ENCODE results near the gene NAA30.

The NAA30 gene

GRCh38 chr14:57420033-57420432, 29.6 kb downstream of the NAA30 start:
- H3K4me3 ChIP-seq (ENCODE audit: low read length), result no peak overlapping the region
- H3K27me3 ChIP-seq (ENCODE audit: insufficient read depth, low read length), result no peaks in the 10 kb centered on the region
- H3K9ac ChIP-seq (ENCODE audit: low read depth, low read length), result no peak overlapping the region
- no peak overlapping the region for H3K27ac ChIP-seq (ENCODE audit: low read depth, low read length)
- no peaks in the 10 kb centered on the region for H3K36me3 ChIP-seq (ENCODE audit: insufficient read depth, low read length)
- no peaks in the 10 kb centered on the region for H3K9me3 ChIP-seq (ENCODE audit: insufficient read depth, low read depth, low read length)
- 92% methylated on average over 4 of the region's 4 CpGs for WGBS
- H3K4me1 ChIP-seq (ENCODE audit: insufficient read depth, low read length), result no peaks in the 10 kb centered on the region

GRCh38 chr14:57420986-57421385, 30.6 kb downstream of the NAA30 start:
- no peaks in the 10 kb centered on the region for H3K27me3 ChIP-seq (ENCODE audit: insufficient read depth, low read length)
- no peaks in the 10 kb centered on the region for H3K9me3 ChIP-seq (ENCODE audit: insufficient read depth, low read depth, low read length)
- no peak overlapping the region for H3K27ac ChIP-seq (ENCODE audit: low read depth, low read length)
- no peaks in the 10 kb centered on the region for H3K36me3 ChIP-seq (ENCODE audit: insufficient read depth, low read length)
- 85% methylated on average over 3 of the region's 3 CpGs for WGBS
- H3K4me3 ChIP-seq (ENCODE audit: low read length), result no peak overlapping the region
- H3K4me1 ChIP-seq (ENCODE audit: insufficient read depth, low read length), result no peaks in the 10 kb centered on the region
- H3K9ac ChIP-seq (ENCODE audit: low read depth, low read length), result no peak overlapping the region

DNA sequence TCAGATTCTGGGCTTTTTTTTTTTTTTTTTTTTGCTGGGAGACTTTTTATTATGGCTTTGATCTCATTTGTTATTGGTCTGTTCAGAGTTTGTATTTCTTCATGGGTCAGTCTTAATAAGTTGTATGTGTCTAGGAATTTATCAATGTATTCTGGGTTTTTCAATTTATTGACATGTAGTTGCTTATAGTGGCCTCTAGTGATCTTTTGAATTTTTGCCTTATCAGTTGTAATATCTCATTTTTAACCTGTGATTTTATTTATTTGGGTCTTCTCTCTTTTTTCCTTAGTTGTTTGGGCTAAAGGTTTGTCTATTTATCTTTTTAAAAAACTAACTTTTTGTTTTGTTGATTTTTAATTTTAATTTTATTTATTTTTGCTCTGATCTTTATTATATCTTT, 45.5 kb downstream of the NAA30 start:
- no peaks in the 10 kb centered on the region for H3K27me3 ChIP-seq (ENCODE audit: insufficient read depth, low read length)
- no peak overlapping the region for H3K9ac ChIP-seq (ENCODE audit: low read depth, low read length)
- no peaks in the 10 kb centered on the region for H3K36me3 ChIP-seq (ENCODE audit: insufficient read depth, low read length)
- H3K9me3 ChIP-seq (ENCODE audit: insufficient read depth, low read depth, low read length), result no peaks in the 10 kb centered on the region
- no peak overlapping the region for H3K27ac ChIP-seq (ENCODE audit: low read depth, low read length)
- no peak overlapping the region for H3K4me3 ChIP-seq (ENCODE audit: low read length)
- no peaks in the 10 kb centered on the region for H3K4me1 ChIP-seq (ENCODE audit: insufficient read depth, low read length)

DNA sequence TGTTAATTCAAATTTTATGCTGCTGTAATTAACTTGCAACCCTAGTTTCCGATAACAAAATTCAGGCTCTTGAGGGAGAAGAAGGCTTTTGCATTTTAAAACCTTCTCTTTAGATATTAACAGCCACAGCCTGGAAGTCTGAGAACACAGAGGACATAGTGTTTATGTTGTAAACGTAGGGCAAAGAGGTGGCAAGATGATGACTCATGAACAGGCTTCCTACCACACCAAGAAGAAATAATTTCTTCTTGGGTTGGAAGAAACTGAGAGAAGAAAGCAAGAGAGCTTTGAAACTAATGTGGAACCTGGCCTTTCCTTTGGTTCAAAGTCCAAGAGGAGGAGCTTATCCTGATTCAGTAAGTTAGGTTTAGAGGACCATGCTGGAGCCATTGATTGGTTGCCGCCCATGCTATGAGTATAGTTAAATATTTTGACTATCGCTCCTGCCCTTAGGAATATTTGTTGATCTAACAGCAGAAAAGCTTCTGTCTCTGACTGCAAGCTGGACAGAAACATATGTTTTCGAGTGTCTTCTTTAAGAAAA, 71.5 kb downstream of the NAA30 start:
- Histone ChIP-seq H3K9me3 (ENCODE audit: insufficient read depth, low read depth, low read length) (no peaks in the 10 kb centered on the region), H3K9ac (ENCODE audit: low read depth, low read length) (no peak overlapping the region), H3K4me3 (ENCODE audit: low read length) (no peak overlapping the region), H3K4me1 (ENCODE audit: insufficient read depth, low read length) (no peaks in the 10 kb centered on the region), H3K27ac (ENCODE audit: low read depth, low read length) (no peak overlapping the region), H3K36me3 (ENCODE audit: insufficient read depth, low read length) (no peaks in the 10 kb centered on the region), H3K27me3 (ENCODE audit: insufficient read depth, low read length) (no peaks in the 10 kb centered on the region)
- 95% methylated on average over 3 of the region's 5 CpGs for WGBS

DNA sequence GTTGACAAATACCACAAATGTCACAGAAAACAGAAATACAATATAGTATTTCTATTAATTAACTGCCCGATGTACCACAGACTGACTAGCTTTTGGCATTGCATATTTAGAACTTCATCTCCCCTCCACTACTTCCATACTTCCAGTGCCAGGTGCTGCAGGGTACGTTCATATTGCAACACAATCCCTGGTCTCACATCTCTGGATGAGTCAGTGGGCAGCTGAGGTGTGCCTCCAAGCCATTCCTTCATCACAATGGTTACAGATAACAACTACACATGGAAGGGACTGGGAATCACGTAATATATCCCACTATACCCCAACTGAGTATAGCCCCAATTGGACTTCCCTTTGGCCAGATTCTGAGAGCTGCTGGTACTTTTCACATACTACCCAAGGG, 72.2 kb downstream of the NAA30 start:
- Histone ChIP-seq H3K4me3 (ENCODE audit: low read length) (no peak overlapping the region), H3K9me3 (ENCODE audit: insufficient read depth, low read depth, low read length) (no peaks in the 10 kb centered on the region), H3K9ac (ENCODE audit: low read depth, low read length) (no peak overlapping the region), H3K27ac (ENCODE audit: low read depth, low read length) (no peak overlapping the region), H3K4me1 (ENCODE audit: insufficient read depth, low read length) (no peaks in the 10 kb centered on the region), H3K36me3 (ENCODE audit: insufficient read depth, low read length) (no peaks in the 10 kb centered on the region), H3K27me3 (ENCODE audit: insufficient read depth, low read length) (no peaks in the 10 kb centered on the region)
- 99% methylated on average over 3 of the region's 3 CpGs for WGBS

DNA sequence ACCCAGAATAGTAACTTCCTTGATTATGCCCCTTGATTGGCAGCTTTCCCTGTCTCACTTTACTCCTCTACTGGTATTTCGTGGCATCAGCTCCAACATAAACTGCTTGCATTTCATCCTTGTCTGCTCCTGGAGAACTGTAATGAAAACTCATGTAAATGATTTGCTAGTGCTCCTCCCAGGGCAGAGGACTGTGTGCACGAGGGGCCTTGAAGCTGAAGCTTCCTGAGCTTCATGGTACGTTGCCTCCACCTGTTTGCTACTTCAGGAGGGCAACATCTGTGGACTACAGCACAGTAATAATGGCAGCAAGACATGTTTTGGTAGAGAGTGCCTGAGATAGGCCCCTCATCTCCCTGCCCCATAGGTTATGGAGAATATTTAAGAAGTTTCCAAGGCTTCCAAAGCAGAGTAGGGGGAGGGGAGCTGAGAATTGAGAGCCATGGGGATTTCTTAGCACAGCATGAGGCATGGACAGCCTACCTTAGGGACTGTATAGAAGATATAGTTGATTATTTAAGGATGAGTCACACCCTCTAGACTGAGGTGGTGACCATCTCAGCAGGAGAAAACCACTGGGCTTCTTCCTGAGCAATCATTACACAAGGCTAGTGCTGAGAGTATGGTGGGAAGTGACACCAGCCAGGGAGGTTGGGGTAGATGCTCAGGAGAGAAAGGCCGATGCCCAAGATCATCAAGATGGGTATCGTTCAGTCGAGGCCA, 73.8 kb downstream of the NAA30 start:
- no peaks in the 10 kb centered on the region for H3K36me3 ChIP-seq (ENCODE audit: insufficient read depth, low read length)
- H3K4me1 ChIP-seq (ENCODE audit: insufficient read depth, low read length), result no peaks in the 10 kb centered on the region
- no peak overlapping the region for H3K9ac ChIP-seq (ENCODE audit: low read depth, low read length)
- no peak overlapping the region for H3K27ac ChIP-seq (ENCODE audit: low read depth, low read length)
- H3K4me3 ChIP-seq (ENCODE audit: low read length), result no peak overlapping the region
- H3K27me3 ChIP-seq (ENCODE audit: insufficient read depth, low read length), result no peaks in the 10 kb centered on the region
- H3K9me3 ChIP-seq (ENCODE audit: insufficient read depth, low read depth, low read length), result no peaks in the 10 kb centered on the region
- 90% methylated on average over 6 of the region's 6 CpGs for WGBS
